ENCODE results near the gene TIMMDC1. TPM values are rescaled to one million over a fixed set of nuclear protein-coding genes. Genes with fewer than 3 reads are reported as not detected.

Gene TIMMDC1
- total and polyA plus RNA-seq, 10 of the 15 experiments (the other 5 are each of a cell fraction or from before 2014, with no cell fraction given), result 55.9 to 146 (median 72.1) TPM

DNA sequence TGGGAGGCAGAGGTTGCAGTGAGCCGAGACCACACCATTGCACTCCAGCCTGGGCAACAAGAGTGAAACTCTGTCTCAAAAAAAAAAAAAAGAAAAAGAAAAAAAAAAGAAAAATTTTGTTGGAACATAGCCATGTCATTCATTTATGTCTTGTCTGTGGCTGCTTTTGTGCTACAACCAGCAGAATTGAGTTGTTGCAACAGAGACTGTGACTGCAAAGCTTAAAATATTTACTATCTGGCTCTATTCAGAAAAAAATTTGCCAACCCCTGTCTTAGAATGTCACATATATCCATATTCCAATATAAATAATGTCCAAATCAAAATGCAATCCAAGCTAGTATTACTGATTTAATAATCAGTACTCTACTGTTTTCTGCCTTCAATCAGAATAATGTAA, 35.9 kb downstream of the TIMMDC1 start:
- RAD21 ChIA-PET (ENCODE audit: unreplicated experiment), result no interaction called here
- TF ChIP-seq ZBED1 (IDR thresholded peaks at IDR 0.05; ENCODE audit: borderline replicate concordance) (no peak), ATF7 (IDR thresholded peaks at IDR 0.05; ENCODE audit: low read depth) (no peak), POLR2AphosphoS5 (IDR thresholded peaks at IDR 0.05; ENCODE audit: low read length) (no peak), USF2 (IDR thresholded peaks at IDR 0.05; ENCODE audit: borderline replicate concordance, low read depth, low read length) (no peak), RAD21 (IDR thresholded peaks at IDR 0.05; ENCODE audit: insufficient read depth, low read depth, low read length) (no peak), JUNB (IDR thresholded peaks at IDR 0.05) (no peak), RELA (IDR thresholded peaks at IDR 0.05; ENCODE audit: borderline replicate concordance, partially characterized antibody) (no peak), CBX5 (IDR thresholded peaks at IDR 0.05; ENCODE audit: low read depth) (no peak), TCF3 (IDR thresholded peaks at IDR 0.05; ENCODE audit: borderline replicate concordance, insufficient read depth, low read depth, low read length) (no peak), CREB1 (IDR thresholded peaks at IDR 0.05; ENCODE audit: low read depth) (no peak), CHD2 (IDR thresholded peaks at IDR 0.05; ENCODE audit: borderline replicate concordance, low read depth, low read length) (no peak), TARDBP (IDR thresholded peaks at IDR 0.05; ENCODE audit: borderline replicate concordance) (no peak), SREBF2 (IDR thresholded peaks at IDR 0.05; ENCODE audit: low read length) (no peak), SUPT20H (IDR thresholded peaks at IDR 0.05; ENCODE audit: borderline replicate concordance, control insufficient read depth, low read depth, low read length) (no peak), TCF7 (IDR thresholded peaks at IDR 0.05; ENCODE audit: borderline replicate concordance) (no peak)
- Histone ChIP-seq H3K4me1 (ENCODE audit: control insufficient read depth, insufficient read depth, low read length) (peaks cover 2% of the 10 kb centered on the region; the same call in 1 of the 2 replicates), H3K9me3 (replicated peaks; ENCODE audit: control insufficient read depth, insufficient read depth, low read length) (no peaks in the 10 kb centered on the region), H2AFZ (ENCODE audit: control insufficient read depth, low read depth, low read length) (no peak overlapping the region), H3K9ac (ENCODE audit: control insufficient read depth, insufficient read depth, low read length) (no peak overlapping the region), H3K4me2 (ENCODE audit: control insufficient read depth, insufficient read depth) (no peak overlapping the region), H4K20me1 (ENCODE audit: control insufficient read depth, insufficient read depth) (no peaks in the 10 kb centered on the region), H3K4me3 (no peak overlapping the region), H3K27ac (ENCODE audit: control insufficient read depth, insufficient read depth) (no peak overlapping the region), H3K79me2 (ENCODE audit: control insufficient read depth, insufficient read depth, low read length) (peaks cover 19% of the 10 kb centered on the region), H3K27me3 (replicated peaks in 1 of 2; ENCODE audit: control insufficient read depth in 2 of 2, insufficient read depth in 2 of 2, low read length in 1 of 2) (no peaks in the 10 kb centered on the region), H3K36me3 (ENCODE audit: control insufficient read depth in 2 of 2, insufficient read depth in 2 of 2, low read length in 1 of 2) (peaks cover 5 to 31% of the 10 kb centered on the region in 2 experiments)
- ATAC-seq (no peak), FAIRE-seq (no peak), DNase-seq (ENCODE audit: low read depth, low spot score) (no peak)
- POLR2A ChIA-PET, result interaction anchor here (0.7 kb wide), 1 partner anchor 29 kb away, joined by 3 read pairs; no protein-coding TSS in a partner anchor
- in situ Hi-C loops (cut with MboI) (no loop called here), intact Hi-C loops (cut with micrococcal nuclease; ENCODE audit: unreplicated experiment) (no loop called here)
- BruUV-seq (replicated peaks), result no TSS peak
- 100% methylated on average over 1 of the region's 1 CpG for WGBS (ENCODE audit: insufficient coverage, insufficient replicate concordance, low lambda C conversion rate, missing lambda C conversion rate)
- SMC1A ChIA-PET (ENCODE audit: uncharacterized antibody, unreplicated experiment), result interaction anchor here (1.1 kb wide), 1 partner anchor 65 kb away, joined by 4 read pairs; no protein-coding TSS in a partner anchor
- CTCF ChIA-PET, result interaction anchor here (1.0 kb wide), 1 partner anchor 8 kb away, joined by 3 read pairs; no protein-coding TSS in a partner anchor

Data from GM12878 (cell line).